ENCODE results near the gene MERTK.

Gene MERTK

DNA sequence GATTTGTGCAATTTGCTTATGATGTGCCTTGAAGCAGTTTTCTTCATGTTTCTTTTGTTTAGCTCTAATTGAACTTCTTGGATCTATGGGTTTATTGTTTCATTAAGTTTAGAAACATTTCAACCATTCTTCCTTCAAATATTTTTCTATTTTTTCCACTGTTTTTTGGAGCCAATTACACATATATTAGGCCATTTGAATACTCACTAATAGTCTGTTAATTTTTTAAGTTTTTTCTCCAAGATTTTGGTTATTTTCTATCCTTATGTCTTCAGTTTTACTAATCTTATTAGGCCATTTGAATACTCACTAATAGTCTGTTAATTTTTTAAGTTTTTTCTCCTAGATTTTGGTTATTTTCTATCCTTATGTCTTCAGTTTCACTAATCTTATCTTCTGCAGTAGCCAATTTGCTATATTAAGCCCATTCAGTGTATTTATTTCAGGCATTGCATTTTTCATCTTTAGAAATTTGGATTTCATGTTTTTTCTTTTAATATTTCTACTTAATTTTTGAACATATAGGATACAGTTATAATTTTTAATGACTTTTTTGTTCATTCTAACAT, 147.1 kb downstream of the MERTK start:
- DNase-seq (ENCODE audit: extremely low spot score): no peak
- ChIA-PET CTCF (interaction anchor here (0.8 to 1.5 kb wide), 2 partner anchors 13 kb away, joined by 3 read pairs; no protein-coding TSS in a partner anchor), POLR2A (no interaction called here)
- TF ChIP-seq, protein P1, sequence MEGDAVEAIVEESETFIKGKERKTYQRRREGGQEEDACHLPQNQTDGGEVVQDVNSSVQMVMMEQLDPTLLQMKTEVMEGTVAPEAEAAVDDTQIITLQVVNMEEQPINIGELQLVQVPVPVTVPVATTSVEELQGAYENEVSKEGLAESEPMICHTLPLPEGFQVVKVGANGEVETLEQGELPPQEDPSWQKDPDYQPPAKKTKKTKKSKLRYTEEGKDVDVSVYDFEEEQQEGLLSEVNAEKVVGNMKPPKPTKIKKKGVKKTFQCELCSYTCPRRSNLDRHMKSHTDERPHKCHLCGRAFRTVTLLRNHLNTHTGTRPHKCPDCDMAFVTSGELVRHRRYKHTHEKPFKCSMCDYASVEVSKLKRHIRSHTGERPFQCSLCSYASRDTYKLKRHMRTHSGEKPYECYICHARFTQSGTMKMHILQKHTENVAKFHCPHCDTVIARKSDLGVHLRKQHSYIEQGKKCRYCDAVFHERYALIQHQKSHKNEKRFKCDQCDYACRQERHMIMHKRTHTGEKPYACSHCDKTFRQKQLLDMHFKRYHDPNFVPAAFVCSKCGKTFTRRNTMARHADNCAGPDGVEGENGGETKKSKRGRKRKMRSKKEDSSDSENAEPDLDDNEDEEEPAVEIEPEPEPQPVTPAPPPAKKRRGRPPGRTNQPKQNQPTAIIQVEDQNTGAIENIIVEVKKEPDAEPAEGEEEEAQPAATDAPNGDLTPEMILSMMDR (IDR thresholded peaks at IDR 0.05; ENCODE audit: control extremely low read depth, extremely low read depth, low read depth, missing control alignments): no peak

- TF ChIP-seq, protein P1 (IDR thresholded peaks at IDR 0.05; ENCODE audit: control extremely low read depth, extremely low read depth, low read depth, missing control alignments): no peak
- POLR2A ChIA-PET: no interaction called here
- no peak for DNase-seq (ENCODE audit: extremely low spot score)
- CTCF ChIA-PET: interaction anchor here (4.4 kb wide), 1 partner anchor 159 kb away, joined by 28 read pairs; no protein-coding TSS in a partner anchor
Observed at GRCh38 chr2:112046231-112046630, 147.8 kb downstream of the MERTK start.

DNA sequence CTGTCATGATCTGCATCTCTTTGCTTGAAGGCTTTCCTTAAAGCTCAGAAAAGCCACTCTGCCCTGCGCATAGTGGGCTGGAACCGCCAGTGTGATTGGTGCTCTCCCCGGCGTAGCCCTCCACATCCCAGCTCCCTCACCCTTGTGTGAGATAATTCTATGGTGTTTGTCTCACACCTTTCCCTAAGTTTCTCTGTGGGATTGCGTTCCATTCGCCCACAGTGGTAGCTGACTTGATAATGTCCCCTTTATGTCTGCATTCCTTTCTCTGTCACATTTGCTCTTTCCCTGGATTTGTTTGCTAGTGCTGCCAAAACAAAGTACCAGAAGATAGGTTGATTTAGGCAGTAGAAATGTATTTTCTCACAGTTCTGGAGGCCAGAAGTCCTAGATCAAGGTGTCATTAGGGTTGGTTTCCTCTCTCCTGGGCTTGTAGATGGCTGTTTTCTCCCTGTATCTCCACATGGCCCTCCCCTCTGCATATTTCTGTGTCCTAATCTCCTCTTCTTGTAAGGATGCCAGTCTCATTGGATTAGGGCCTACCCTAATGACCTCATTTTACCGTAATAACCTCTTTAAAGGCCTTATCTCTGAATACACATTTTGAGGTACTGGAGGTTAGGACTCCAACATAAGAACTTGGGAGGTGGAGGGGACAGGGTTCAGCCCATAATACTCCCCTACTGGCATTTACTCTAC, 149.3 kb downstream of the MERTK start:
- DNase-seq (ENCODE audit: extremely low spot score): no peak
- ChIA-PET POLR2A (no interaction called here), CTCF (interaction anchor here (1.0 to 4.4 kb wide), 9 partner anchors 10 to 432 kb away, joined by 3 to 28 read pairs (median 3); no protein-coding TSS in a partner anchor)
- TF ChIP-seq, protein P1 (IDR thresholded peaks at IDR 0.05; ENCODE audit: control extremely low read depth, extremely low read depth, low read depth, missing control alignments): no peak

DNA sequence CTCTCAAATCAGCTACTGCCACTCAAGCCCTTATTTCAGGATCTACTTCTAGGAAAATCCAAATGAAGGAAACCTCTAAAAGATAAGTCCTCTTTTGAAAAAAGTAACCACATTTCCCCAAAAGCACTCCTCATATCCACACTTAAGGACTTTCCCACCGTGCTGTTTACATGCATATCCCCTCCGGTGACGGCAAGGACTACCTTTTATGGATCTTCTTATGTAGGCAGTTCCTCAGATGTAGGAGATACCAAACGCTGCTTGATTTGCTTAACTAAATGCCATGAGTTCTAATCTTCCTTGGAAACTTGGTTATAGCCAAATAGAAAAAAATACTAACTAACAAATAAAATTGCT, 149.8 kb downstream of the MERTK start:
- DNase-seq (ENCODE audit: extremely low spot score): no peak
- TF ChIP-seq, protein P1 (IDR thresholded peaks at IDR 0.05; ENCODE audit: control extremely low read depth, extremely low read depth, low read depth, missing control alignments): no peak
- POLR2A ChIA-PET: no interaction called here
- CTCF ChIA-PET: interaction anchor here (1.0 to 4.4 kb wide), 8 partner anchors 10 to 432 kb away, joined by 3 to 28 read pairs (median 4); no protein-coding TSS in a partner anchor

- ChIA-PET POLR2A (interaction anchor here (0.9 kb wide), 1 partner anchor 404 kb away, joined by 3 read pairs; no protein-coding TSS in a partner anchor), CTCF (interaction anchor here (0.7 to 4.4 kb wide), 7 partner anchors 9 to 208 kb away, joined by 3 to 28 read pairs (median 3); no protein-coding TSS in a partner anchor)
- TF ChIP-seq, protein P1 (IDR thresholded peaks at IDR 0.05; ENCODE audit: control extremely low read depth, extremely low read depth, low read depth, missing control alignments): peak; percentile 72
- peak; percentile 26 for DNase-seq (ENCODE audit: extremely low spot score)
Observed at GRCh38 chr2:112048887-112049286, 150.5 kb downstream of the MERTK start.

- POLR2A ChIA-PET: no interaction called here
- CTCF ChIA-PET: interaction anchor here (0.7 to 4.4 kb wide), 7 partner anchors 9 to 533 kb away, joined by 3 to 28 read pairs (median 3); partner anchors contain the start of gene RGPD8
Observed at GRCh38 chr2:112050316-112050715, 151.9 kb downstream of the MERTK start.

More at GRCh38 chr2:112050316-112050715, 151.9 kb downstream of the MERTK start:
- TF ChIP-seq, protein P1 (IDR thresholded peaks at IDR 0.05; ENCODE audit: control extremely low read depth, extremely low read depth, low read depth, missing control alignments): no peak
- no peak for DNase-seq (ENCODE audit: extremely low spot score)
